HL-60 (cell line): ENCODE data around the gene TBCK.
A peak's percentile ranks its signal among the peaks of the same experiment; 100 is the strongest.

Experiments
- DNase-seq, 2 experiments: peaks; one replicate each; pipeline ENCODE4 v3.0.0-alpha.2; 2010 to 2020; ENCODE audit warnings: low read depth in 1 of 2, low spot score in 1 of 2
- H3K27ac ChIP-seq: fragments of 250-450 bp; sonication (Bioruptor Pico); replicated peaks from 2 replicates; pipeline ENCODE4 v1.5.1; 2020; ENCODE audit warnings: mild to moderate bottlenecking, moderate library complexity
- H3K27me3 ChIP-seq: fragments of 250-450 bp; sonication (Bioruptor Pico); 2 replicates; pipeline ENCODE4 v1.5.1; 2021; ENCODE audit warnings: mild to moderate bottlenecking, moderate library complexity; ENCODE audit not compliant: insufficient read depth, poor library complexity, severe bottlenecking
- H3K4me3 ChIP-seq: replicated peaks from 2 replicates; pipeline ENCODE4 v1.5.1; 2011; ENCODE audit warnings: mild to moderate bottlenecking, control low read depth, low read length; ENCODE audit not compliant: insufficient read depth
- CTCF ChIP-seq: IDR thresholded peaks from one replicate; pipeline ENCODE4 v1.5.1; 2011; ENCODE audit warnings: low read length, control low read depth, inconsistent platforms; ENCODE audit not compliant: insufficient read depth
- GABPA ChIP-seq: IDR thresholded peaks from 2 replicates; pipeline ENCODE4 v1.6.1; 2012; ENCODE audit warnings: low read depth
- POLR2AphosphoS5 ChIP-seq: IDR thresholded peaks from 2 replicates; pipeline ENCODE4 v1.6.1; 2012; ENCODE audit warnings: low read depth
- REST ChIP-seq: IDR thresholded peaks from 2 replicates; pipeline ENCODE4 v1.6.1; 2012; ENCODE audit warnings: low read depth; ENCODE audit not compliant: insufficient replicate concordance
- SPI1 ChIP-seq: IDR thresholded peaks from 2 replicates; pipeline ENCODE4 v1.6.1; 2012; ENCODE audit warnings: low read depth, mild to moderate bottlenecking, borderline replicate concordance
- long read RNA-seq: library from polyadenylated mRNA; unstranded; transcript quantifications from one replicate; pipeline ENCODE4 v2.0.0, GENCODE V29; 2020

Gene TBCK
- long read RNA-seq, partial matches to known transcripts: 4 of 17 reads
- long read RNA-seq, other reads (novel, unspliced or antisense): 13 of 17 reads

GRCh38 chr4:106315968-106316772 is at the start of gene TBCK, which contains the start of gene AIMP1:
TBCK (minus strand) TSS chr4:106316209; CDS start chr4:106308960, 7,249 bp downstream.
AIMP1 (plus strand) TSS chr4:106316550; CDS start chr4:106325010, 8,460 bp downstream.
- Histone ChIP-seq H3K27me3 (no peaks in the 10 kb centered on the region), H3K4me3 (peak within 1 kb of the TSS; percentile 94), H3K27ac (peak within 1 kb of the TSS; percentile 100)
- peak; percentile 82 to 94 for DNase-seq
- TF ChIP-seq REST: no peak
- TF ChIP-seq GABPA: no peak; the same call in 1 of the 2 replicates
- TF ChIP-seq POLR2AphosphoS5: peak; percentile 82
- peak; percentile 9; the same call in 1 of the 2 replicates for TF ChIP-seq SPI1

GRCh38 chr4:106365613-106366012 is 49.6 kb upstream of the TBCK start:
- no peak overlapping the region for H3K4me3 ChIP-seq
- peak; percentile 11 to 23 for DNase-seq
- TF ChIP-seq REST: no peak
- no peak for TF ChIP-seq GABPA
- no peak for TF ChIP-seq SPI1
- TF ChIP-seq CTCF: no peak
- no peak for TF ChIP-seq POLR2AphosphoS5
- H3K27me3 ChIP-seq: no peaks in the 10 kb centered on the region
- no peak overlapping the region for H3K27ac ChIP-seq

- H3K27ac ChIP-seq: no peak overlapping the region
- H3K4me3 ChIP-seq: no peak overlapping the region
- TF ChIP-seq REST (no peak), CTCF (no peak), GABPA (no peak), SPI1 (no peak), POLR2AphosphoS5 (no peak)
- H3K27me3 ChIP-seq: no peaks in the 10 kb centered on the region
- DNase-seq: no peak
Observed at GRCh38 chr4:106364282-106364681, 48.3 kb upstream of the TBCK start.
